Kidney (tissue), 14 donors: Measurements from ENCODE around the gene BNIP2. TPM values are rescaled to one million over a fixed set of nuclear protein-coding genes. Genes with fewer than 3 reads are reported as not detected.

Source experiments
- DNase-seq, 5 donors: peaks; one replicate each; pipeline ENCODE4 v3.0.0-alpha.2; 2013 to 2020
- FAIRE-seq: peaks from 2 replicates; lab custom pipeline; 2012; peaks lifted over from hg19 to GRCh38; lab: Jason Lieb, UNC
- H3K27ac ChIP-seq, 2 donors: one replicate each; pipeline ENCODE4 v1.7.0; 2013; ENCODE audit warnings: low read depth in 2 of 2, low read length in 2 of 2, inconsistent platforms in 1 of 2
- H3K27me3 ChIP-seq: one replicate; pipeline ENCODE4 v1.7.1; 2013; ENCODE audit warnings: low read length, inconsistent platforms; ENCODE audit not compliant: control insufficient read depth, insufficient read depth
- H3K36me3 ChIP-seq, 3 donors: one replicate each; pipeline versions ENCODE4 v1.7.0 to v1.7.1; 2013; ENCODE audit warnings: low read length in 3 of 3, control low read depth in 1 of 3, inconsistent platforms in 1 of 3; ENCODE audit not compliant: insufficient read depth in 3 of 3, control insufficient read depth in 2 of 3
- H3K4me1 ChIP-seq, 3 donors: one replicate each; pipeline versions ENCODE4 v1.7.0 to v1.7.1; 2013; ENCODE audit warnings: low read length in 3 of 3, inconsistent platforms in 1 of 3, low read depth in 1 of 3; ENCODE audit not compliant: control insufficient read depth in 2 of 3, insufficient read depth in 2 of 3
- H3K4me3 ChIP-seq, 3 donors: one replicate each; pipeline versions ENCODE4 v1.7.0 to v1.8.1; 2013; ENCODE audit warnings: low read length in 3 of 3, control low read depth in 1 of 3, inconsistent platforms in 1 of 3
- H3K9ac ChIP-seq, 3 donors: one replicate each; pipeline versions ENCODE4 v1.7.0 to v1.7.1; 2013; ENCODE audit warnings: low read length in 3 of 3, control low read depth in 1 of 3, inconsistent platforms in 1 of 3
- H3K9me3 ChIP-seq, 3 donors: one replicate each; pipeline versions ENCODE4 v1.7.0 to v1.7.1; 2013; ENCODE audit warnings: low read length in 3 of 3, control low read depth in 1 of 3, inconsistent platforms in 1 of 3; ENCODE audit not compliant: control insufficient read depth in 2 of 3, insufficient read depth in 1 of 3
- CTCF ChIP-seq: IDR thresholded peaks from 3 replicates; pipeline ENCODE4 v1.5.1; 2012; ENCODE audit warnings: mild to moderate bottlenecking, moderate library complexity, borderline replicate concordance; ENCODE audit not compliant: insufficient read depth; ENCODE audit errors: extremely low read depth
- intact Hi-C: fragments of 100-400 bp; cut with DNase I; formaldehyde crosslinking; loops from one replicate; pipeline ENCODE4 v1.11.1; 2022
- polyA plus RNA-seq: library from polyadenylated mRNA; stranded (reverse); fragments of 350-450 nt; fragmentation: Illumina TruSeq; extraction: RNeasy Lipid Tissue Mini Kit (QIAGEN cat#74804); gene quantifications from one replicate; pipeline ENCODE4 v1.2.3, GENCODE V29; 2014; ENCODE audit warnings: low read depth, low replicate concordance; ENCODE audit not compliant: insufficient read depth
- total RNA-seq: library from RNA; stranded (reverse); fragmentation: NEBNext Ultra II Directional; extraction: Animal tissue kit (Norgen Biotek cat#: 25700); gene quantifications from one replicate; pipeline ENCODE4 v1.2.1, GENCODE V29; 2021
- donor health status: control.
- donor health status: control.
- donor health status: control.
- donor health status: control.
- donor health status: control.
- donor health status: DM: yes; HTN: yes; CAD: no.
- donor health status: Normal renal cell carcinoma (clear cell type).

Gene BNIP2
- total and polyA plus RNA-seq, 2 donors from 2014 or later = 18.2 to 73.8 TPM

- TF ChIP-seq CTCF = no peak
- Histone ChIP-seq H3K4me1 (no peaks in the 10 kb centered on the region), H3K27me3 (no peaks in the 10 kb centered on the region), H3K9me3 (no peaks in the 10 kb centered on the region), H3K27ac (no peak overlapping the region), H3K4me3 (no peak overlapping the region), H3K36me3 (no peaks in the 10 kb centered on the region), H3K9ac (no peak overlapping the region)
- intact Hi-C loops = no loop called here
- DNase-seq (no peak), FAIRE-seq (no peak)
These were observed 7.2 kb upstream of the BNIP2 start for GRCh38 chr15:59696332-59696731.

DNA sequence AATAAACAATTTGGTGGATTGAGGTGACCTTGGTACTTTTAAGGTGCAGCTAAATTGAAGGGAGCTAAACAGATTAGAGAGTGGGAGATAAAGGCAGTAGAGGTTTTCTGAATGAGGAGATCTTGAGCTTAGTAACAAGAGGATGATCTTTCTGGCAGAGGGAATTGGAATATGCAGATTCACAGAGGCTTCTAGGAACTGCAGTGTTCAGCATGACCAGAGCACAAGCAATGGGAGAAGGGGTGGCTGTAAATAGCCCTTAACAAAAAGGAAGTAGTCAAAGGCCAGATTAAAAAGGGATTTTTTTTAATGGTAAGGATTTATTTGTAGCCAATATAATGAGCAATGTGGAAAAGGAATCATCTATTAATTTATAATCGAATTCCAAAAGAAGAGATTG lies 5.7 kb upstream of the BNIP2 start:
- no peaks in the 10 kb centered on the region for H3K4me1 ChIP-seq
- no peaks in the 10 kb centered on the region for H3K27me3 ChIP-seq
- H3K27ac ChIP-seq = no peak overlapping the region
- FAIRE-seq (no peak), DNase-seq (no peak)
- H3K36me3 ChIP-seq = no peaks in the 10 kb centered on the region
- intact Hi-C loops = no loop called here
- no peak overlapping the region for H3K4me3 ChIP-seq
- no peaks in the 10 kb centered on the region for H3K9me3 ChIP-seq
- H3K9ac ChIP-seq = no peak overlapping the region
- no peak for TF ChIP-seq CTCF

- H3K27ac ChIP-seq = no peak overlapping the region
- H3K9ac ChIP-seq = no peak overlapping the region
- no peaks in the 10 kb centered on the region for H3K9me3 ChIP-seq
- peaks cover 0 to 8% (median 6%) of the 10 kb centered on the region in 3 donors for H3K4me1 ChIP-seq
- peak; percentile 42 for TF ChIP-seq CTCF
- intact Hi-C loops = no loop called here
- no peaks in the 10 kb centered on the region for H3K27me3 ChIP-seq
- DNase-seq (peak in 3 of 5 donors; percentile 31 to 74 (median 63)), FAIRE-seq (peak; percentile 83)
- no peak overlapping the region for H3K4me3 ChIP-seq
- no peaks in the 10 kb centered on the region for H3K36me3 ChIP-seq
These were observed 2.2 kb upstream of the BNIP2 start for GRCh38 chr15:59691194-59691805.
